HepG2 (cell line): ENCODE measurements around the gene NINJ2. TPM values are rescaled to one million over a fixed set of nuclear protein-coding genes. Genes with fewer than 3 reads are reported as not detected.
A peak's percentile ranks its signal among the peaks of the same experiment; 100 is the strongest.

Experiments
- DPF2 ChIP-seq: sonication (generic); formaldehyde crosslinking; IDR thresholded peaks from 2 replicates; pipeline ENCODE4 v1.4.0; 2020; ENCODE audit warnings: mild to moderate bottlenecking, low read depth, missing genetic modification reagents, borderline replicate concordance
- EED ChIP-seq: sonication (generic); formaldehyde crosslinking; IDR thresholded peaks from 2 replicates; pipeline ENCODE4 v1.5.0; 2020; ENCODE audit warnings: mild to moderate bottlenecking, missing genetic modification reagents
- HOXA9 ChIP-seq: sonication (generic); formaldehyde crosslinking; IDR thresholded peaks from 2 replicates; pipeline ENCODE4 v1.8.1; 2022; ENCODE audit warnings: missing genetic modification reagents, mild to moderate bottlenecking, moderate library complexity, borderline replicate concordance
- JUNB ChIP-seq: sonication (generic); formaldehyde crosslinking; IDR thresholded peaks from 2 replicates; pipeline ENCODE4 v1.8.0; 2022; ENCODE audit warnings: missing genetic modification reagents, mild to moderate bottlenecking, borderline replicate concordance
- KDM5B ChIP-seq: sonication (generic); formaldehyde crosslinking; IDR thresholded peaks from 2 replicates; pipeline ENCODE4 v1.4.0; 2020; ENCODE audit warnings: missing genetic modification reagents, mild to moderate bottlenecking, borderline replicate concordance
- MIER3 ChIP-seq: IDR thresholded peaks from 2 replicates; pipeline ENCODE4 v1.6.1; 2016; ENCODE audit warnings: missing compliant biosample characterization, borderline replicate concordance
- MIXL1 ChIP-seq: IDR thresholded peaks from 2 replicates; pipeline ENCODE4 v1.6.1; 2016
- MTERF4 ChIP-seq: sonication (generic); formaldehyde crosslinking; IDR thresholded peaks from 2 replicates; pipeline ENCODE4 v1.8.0; 2023; ENCODE audit warnings: mild to moderate bottlenecking, missing genetic modification reagents
- SOX6 ChIP-seq, 2 experiments: fragments of 450-650 bp in 1 of 2; sonication (generic) in 1 of 2; formaldehyde crosslinking in 1 of 2; IDR thresholded peaks; 2 replicates each; pipeline versions ENCODE4 v1.4.0 to v1.6.1; 2017 to 2020; ENCODE audit warnings: antibody characterized with exemption in 1 of 2, mild to moderate bottlenecking in 1 of 2, missing genetic modification reagents in 1 of 2
- TEAD3 ChIP-seq: optimal IDR thresholded peaks from 2 replicates; pipeline ENCODE3; 2016; ENCODE audit warnings: borderline replicate concordance
- ZBTB25 ChIP-seq: IDR thresholded peaks from 2 replicates; pipeline ENCODE4 v1.6.1; 2018; ENCODE audit warnings: missing genetic modification reagents
- ZNF20 ChIP-seq: sonication (generic); formaldehyde crosslinking; IDR thresholded peaks from 2 replicates; pipeline ENCODE4 v1.4.0; 2020; ENCODE audit warnings: mild to moderate bottlenecking, moderate library complexity, missing genetic modification reagents
- polyA plus RNA-seq, 8 experiments: library from polyadenylated mRNA; depleted of rRNA in 3 of 8; stranded (reverse) in 7 of 8; unstranded in 1 of 8; fragments of >200 nt; fragmentation: Illumina TruSeq in 4 of 8; extraction: Trizol in 4 of 8; gene quantifications; 2 replicates each; pipeline versions ENCODE4 v1.2.1 to v1.2.3, GENCODE V29; 2011 to 2016; ENCODE audit warnings: low read depth in 4 of 8, missing spikeins in 1 of 8, mixed read lengths in 1 of 8; ENCODE audit not compliant: insufficient read depth in 1 of 8
- total RNA-seq, 5 experiments: library from RNA; depleted of rRNA; stranded (reverse); fragments of >200 nt; fragmentation: Illumina TruSeq; extraction: Trizol; gene quantifications; 2 replicates each; pipeline ENCODE4 v1.2.3, GENCODE V29; 2016; ENCODE audit warnings: low read depth in 1 of 5
- TF ChIP-seq, protein P1 (sequence below): sonication (generic); formaldehyde crosslinking; IDR thresholded peaks from 2 replicates; pipeline ENCODE4 v1.4.0; 2020; ENCODE audit warnings: mild to moderate bottlenecking, missing genetic modification reagents
- TF ChIP-seq, protein P2 (sequence below): sonication (generic); formaldehyde crosslinking; IDR thresholded peaks from 2 replicates; pipeline ENCODE4 v1.5.0; 2020; ENCODE audit warnings: mild to moderate bottlenecking, missing genetic modification reagents, borderline replicate concordance
- TF ChIP-seq, protein P3 (sequence below): sonication (generic); formaldehyde crosslinking; IDR thresholded peaks from 2 replicates; pipeline ENCODE4 v1.4.0; 2020; ENCODE audit warnings: mild to moderate bottlenecking, low read depth, missing genetic modification reagents
- TF ChIP-seq, protein P4 (sequence below): sonication (generic); IDR thresholded peaks from 2 replicates; pipeline ENCODE4 v1.6.1; 2016; ENCODE audit warnings: low read depth, borderline replicate concordance

Gene NINJ2
- total and polyA plus RNA-seq, 2 of the 13 experiments (the other 11 are each of a cell fraction or from before 2014, with no cell fraction given), result 0.62 to 3.8 TPM

- TF ChIP-seq, protein P1, sequence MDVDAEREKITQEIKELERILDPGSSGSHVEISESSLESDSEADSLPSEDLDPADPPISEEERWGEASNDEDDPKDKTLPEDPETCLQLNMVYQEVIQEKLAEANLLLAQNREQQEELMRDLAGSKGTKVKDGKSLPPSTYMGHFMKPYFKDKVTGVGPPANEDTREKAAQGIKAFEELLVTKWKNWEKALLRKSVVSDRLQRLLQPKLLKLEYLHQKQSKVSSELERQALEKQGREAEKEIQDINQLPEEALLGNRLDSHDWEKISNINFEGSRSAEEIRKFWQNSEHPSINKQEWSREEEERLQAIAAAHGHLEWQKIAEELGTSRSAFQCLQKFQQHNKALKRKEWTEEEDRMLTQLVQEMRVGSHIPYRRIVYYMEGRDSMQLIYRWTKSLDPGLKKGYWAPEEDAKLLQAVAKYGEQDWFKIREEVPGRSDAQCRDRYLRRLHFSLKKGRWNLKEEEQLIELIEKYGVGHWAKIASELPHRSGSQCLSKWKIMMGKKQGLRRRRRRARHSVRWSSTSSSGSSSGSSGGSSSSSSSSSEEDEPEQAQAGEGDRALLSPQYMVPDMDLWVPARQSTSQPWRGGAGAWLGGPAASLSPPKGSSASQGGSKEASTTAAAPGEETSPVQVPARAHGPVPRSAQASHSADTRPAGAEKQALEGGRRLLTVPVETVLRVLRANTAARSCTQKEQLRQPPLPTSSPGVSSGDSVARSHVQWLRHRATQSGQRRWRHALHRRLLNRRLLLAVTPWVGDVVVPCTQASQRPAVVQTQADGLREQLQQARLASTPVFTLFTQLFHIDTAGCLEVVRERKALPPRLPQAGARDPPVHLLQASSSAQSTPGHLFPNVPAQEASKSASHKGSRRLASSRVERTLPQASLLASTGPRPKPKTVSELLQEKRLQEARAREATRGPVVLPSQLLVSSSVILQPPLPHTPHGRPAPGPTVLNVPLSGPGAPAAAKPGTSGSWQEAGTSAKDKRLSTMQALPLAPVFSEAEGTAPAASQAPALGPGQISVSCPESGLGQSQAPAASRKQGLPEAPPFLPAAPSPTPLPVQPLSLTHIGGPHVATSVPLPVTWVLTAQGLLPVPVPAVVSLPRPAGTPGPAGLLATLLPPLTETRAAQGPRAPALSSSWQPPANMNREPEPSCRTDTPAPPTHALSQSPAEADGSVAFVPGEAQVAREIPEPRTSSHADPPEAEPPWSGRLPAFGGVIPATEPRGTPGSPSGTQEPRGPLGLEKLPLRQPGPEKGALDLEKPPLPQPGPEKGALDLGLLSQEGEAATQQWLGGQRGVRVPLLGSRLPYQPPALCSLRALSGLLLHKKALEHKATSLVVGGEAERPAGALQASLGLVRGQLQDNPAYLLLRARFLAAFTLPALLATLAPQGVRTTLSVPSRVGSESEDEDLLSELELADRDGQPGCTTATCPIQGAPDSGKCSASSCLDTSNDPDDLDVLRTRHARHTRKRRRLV (CRISPR knock-in tag), result no peak
- TF ChIP-seq MIER3 (CRISPR knock-in tag), result no peak
- TF ChIP-seq EED (CRISPR knock-in tag), result no peak
- no peak for TF ChIP-seq ZBTB25 (CRISPR knock-in tag)
- TF ChIP-seq ZNF20 (CRISPR knock-in tag), result no peak
- TF ChIP-seq SOX6 (IDR thresholded peaks at IDR 0.05), result no peak
- TF ChIP-seq SOX6 (CRISPR knock-in tag; IDR thresholded peaks at IDR 0.05), result peak; percentile 63
- TF ChIP-seq, protein P2, sequence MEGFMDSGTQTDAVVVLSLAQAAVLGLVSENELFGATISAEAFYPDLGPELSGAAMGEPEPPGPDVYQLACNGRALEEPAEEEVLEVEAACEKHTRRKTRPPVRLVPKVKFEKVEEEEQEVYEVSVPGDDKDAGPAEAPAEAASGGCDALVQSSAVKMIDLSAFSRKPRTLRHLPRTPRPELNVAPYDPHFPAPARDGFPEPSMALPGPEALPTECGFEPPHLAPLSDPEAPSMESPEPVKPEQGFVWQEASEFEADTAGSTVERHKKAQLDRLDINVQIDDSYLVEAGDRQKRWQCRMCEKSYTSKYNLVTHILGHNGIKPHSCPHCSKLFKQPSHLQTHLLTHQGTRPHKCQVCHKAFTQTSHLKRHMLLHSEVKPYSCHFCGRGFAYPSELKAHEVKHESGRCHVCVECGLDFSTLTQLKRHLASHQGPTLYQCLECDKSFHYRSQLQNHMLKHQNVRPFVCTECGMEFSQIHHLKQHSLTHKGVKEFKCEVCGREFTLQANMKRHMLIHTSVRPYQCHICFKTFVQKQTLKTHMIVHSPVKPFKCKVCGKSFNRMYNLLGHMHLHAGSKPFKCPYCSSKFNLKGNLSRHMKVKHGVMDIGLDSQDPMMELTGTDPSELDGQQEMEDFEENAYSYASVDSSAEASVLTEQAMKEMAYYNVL (CRISPR knock-in tag), result 0 out of 2 replicates have a peak, but pooled peaks have one; percentile 64
- TF ChIP-seq, protein P3, sequence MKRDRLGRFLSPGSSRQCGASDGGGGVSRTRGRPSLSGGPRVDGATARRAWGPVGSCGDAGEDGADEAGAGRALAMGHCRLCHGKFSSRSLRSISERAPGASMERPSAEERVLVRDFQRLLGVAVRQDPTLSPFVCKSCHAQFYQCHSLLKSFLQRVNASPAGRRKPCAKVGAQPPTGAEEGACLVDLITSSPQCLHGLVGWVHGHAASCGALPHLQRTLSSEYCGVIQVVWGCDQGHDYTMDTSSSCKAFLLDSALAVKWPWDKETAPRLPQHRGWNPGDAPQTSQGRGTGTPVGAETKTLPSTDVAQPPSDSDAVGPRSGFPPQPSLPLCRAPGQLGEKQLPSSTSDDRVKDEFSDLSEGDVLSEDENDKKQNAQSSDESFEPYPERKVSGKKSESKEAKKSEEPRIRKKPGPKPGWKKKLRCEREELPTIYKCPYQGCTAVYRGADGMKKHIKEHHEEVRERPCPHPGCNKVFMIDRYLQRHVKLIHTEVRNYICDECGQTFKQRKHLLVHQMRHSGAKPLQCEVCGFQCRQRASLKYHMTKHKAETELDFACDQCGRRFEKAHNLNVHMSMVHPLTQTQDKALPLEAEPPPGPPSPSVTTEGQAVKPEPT (CRISPR knock-in tag), result no peak
- TF ChIP-seq MTERF4, result 0 out of 2 replicates have a peak, but pooled peaks have one; percentile 69
- no peak for TF ChIP-seq JUNB (CRISPR knock-in tag)
- no peak for TF ChIP-seq TEAD3
- TF ChIP-seq, protein P4, sequence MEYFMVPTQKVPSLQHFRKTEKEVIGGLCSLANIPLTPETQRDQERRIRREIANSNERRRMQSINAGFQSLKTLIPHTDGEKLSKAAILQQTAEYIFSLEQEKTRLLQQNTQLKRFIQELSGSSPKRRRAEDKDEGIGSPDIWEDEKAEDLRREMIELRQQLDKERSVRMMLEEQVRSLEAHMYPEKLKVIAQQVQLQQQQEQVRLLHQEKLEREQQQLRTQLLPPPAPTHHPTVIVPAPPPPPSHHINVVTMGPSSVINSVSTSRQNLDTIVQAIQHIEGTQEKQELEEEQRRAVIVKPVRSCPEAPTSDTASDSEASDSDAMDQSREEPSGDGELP, result no peak
- no peak for TF ChIP-seq DPF2 (CRISPR knock-in tag)
- no peak for TF ChIP-seq MIXL1 (CRISPR knock-in tag)
- TF ChIP-seq HOXA9, result no peak
- no peak for TF ChIP-seq KDM5B (CRISPR knock-in tag)
Observed at GRCh38 chr12:571795-572531, 91.3 kb downstream of the NINJ2 start (continued).
